Stimulated activated naive CD4-positive, alpha-beta T cell (primary cell): ENCODE results near the gene IL20RA.
"Not testable (repeated sequence)": the region's sequence is repeated elsewhere in the genome, so short reads cannot be mapped to it uniquely, and the experiment has no call there.

Experiments
- DNase-seq, 6 experiments: peaks; one replicate each; lab custom pipeline; 2025; lab: John Stamatoyannopoulos, UW

The IL20RA gene

DNA sequence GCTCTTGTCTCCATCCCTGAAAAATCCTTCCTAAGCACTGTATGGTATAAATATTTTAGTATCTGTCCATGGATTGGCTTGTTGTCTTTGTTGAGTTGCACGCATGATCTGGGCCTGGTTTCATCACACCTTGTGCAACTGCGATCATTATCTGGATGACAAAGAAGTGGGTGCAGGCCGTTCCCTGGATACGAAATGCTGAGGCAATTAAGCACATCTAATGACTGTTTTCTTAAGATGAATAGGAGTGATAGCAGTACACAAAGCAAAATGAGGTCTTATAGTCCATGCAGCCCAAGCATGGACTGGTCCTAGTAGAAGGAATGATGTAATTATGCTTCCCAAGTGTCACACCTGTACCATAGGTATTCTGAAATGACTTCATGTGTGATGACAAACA, 74.8 kb downstream of the IL20RA start:
- no peak for DNase-seq

DNA sequence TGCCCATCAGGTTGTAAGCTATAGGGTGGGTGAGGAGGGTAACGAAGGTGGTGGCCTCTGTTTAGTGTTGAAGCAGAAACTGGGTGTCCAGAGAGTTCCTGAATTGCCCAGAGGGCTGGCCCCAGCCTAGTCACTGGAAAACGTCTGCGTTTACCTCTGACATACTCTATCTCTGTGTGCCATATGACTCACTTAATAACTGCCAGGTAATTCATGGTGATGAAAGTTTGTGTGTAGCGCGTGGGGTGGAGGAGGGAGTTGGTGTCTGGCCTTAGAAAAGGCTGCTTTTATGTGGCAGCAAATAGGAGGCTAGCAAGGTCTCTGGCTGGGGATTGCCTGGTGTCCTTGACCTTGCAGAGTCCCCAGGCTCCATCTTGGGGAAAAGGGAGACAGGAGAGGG, 75.3 kb downstream of the IL20RA start:
- DNase-seq: no peak

DNA sequence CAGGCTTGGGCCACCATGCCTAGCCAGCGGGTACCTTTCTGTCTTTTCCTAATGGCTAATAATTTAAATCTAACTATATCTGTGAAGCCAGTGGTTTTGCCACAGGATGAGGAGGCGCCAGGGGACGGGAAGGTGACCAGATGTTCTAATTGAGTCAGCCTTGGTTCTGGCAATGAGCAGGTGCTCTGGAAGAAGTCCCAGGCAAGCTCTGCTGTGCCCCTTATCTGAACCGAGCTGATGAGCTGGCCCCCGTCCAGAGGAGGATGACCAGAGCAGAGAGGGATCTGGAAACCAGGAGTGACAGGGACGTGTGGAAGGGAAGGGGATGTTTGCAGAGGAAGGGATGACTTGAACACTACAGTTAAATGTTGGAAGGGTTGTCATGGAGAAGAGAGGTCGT, 75.9 kb downstream of the IL20RA start:
- DNase-seq: no peak

DNA sequence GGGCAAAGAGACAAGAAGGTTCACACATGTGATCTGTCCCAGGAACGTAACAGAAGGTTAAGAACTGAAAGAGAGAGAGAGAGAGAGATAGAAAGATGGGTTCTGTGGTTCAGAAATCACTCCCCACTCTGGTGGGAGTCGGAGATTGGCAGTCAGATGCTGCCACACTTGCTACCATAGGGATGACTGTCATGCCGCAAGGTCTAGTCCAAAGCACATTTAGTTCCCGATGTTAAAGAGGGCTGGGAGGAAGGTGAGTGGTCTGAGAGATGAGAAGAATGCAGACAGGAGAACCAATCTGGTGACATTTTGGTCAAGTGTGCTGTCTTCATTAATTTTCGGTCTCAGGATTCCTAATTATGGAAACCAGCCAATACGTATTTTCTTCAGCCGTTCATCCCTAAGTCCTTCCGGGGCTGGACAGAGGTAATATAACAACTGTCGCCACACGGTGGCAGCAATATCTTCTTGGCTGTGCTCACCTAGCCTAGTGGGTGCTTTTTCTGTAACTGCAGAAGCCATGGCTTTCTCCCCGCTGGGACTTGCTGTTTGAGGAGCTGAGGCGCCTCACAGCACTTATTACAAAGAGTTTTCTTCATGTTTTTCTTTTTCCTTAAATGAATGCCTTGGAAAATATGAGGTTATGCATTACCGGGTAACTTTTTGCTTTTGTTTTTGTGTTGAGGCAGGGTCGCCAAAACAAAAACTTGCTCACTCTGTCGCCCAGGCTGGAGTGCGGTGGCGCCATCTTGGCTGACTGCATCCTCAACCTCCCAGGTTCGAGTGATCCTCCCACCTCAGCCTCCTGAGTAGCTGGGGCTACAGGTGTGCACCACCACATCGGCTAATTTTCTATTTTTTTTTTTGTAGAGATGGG, 76.7 kb downstream of the IL20RA start:
- DNase-seq: peak in 5 of 6 experiments; percentile 2 to 39 (median 10)

DNA sequence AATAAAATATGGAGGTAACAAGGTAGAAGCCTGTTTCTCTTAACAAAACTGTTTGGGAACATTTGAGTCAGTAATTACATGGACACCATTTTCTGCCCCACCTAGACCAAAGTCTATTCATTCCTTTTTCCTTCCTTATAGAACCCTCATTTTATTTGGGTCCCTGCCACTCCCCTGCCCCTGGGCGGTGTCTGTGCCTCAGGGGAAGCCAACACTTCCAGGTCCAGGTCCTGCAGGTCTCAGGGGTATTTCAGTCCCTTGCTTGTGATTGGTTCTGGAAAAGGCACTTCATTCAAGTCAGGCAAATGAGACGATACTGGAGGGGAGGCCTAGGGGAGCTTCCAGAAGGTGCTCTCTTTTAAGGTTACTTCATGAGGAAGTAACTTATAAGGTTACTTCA, 80.4 kb downstream of the IL20RA start:
- no peak for DNase-seq

DNA sequence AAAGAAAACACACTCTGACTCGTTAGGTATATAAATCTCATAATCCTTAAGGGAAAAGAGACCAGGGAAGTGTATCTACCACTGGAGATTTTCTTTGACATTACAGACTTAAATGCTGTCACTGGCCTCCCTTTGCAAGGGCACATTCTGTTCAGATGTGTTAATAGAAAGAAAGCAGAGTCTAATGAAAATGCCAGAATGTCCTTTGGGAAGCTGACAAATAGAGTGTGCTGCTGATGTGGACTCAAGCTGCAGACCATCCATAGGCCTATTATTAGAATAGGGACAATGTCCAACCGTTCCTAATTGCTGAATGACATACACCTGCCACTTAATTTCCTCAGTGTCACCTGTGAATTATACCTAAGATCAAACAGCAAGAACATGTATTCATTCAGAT, 81.5 kb downstream of the IL20RA start:
- DNase-seq: no peak

DNA sequence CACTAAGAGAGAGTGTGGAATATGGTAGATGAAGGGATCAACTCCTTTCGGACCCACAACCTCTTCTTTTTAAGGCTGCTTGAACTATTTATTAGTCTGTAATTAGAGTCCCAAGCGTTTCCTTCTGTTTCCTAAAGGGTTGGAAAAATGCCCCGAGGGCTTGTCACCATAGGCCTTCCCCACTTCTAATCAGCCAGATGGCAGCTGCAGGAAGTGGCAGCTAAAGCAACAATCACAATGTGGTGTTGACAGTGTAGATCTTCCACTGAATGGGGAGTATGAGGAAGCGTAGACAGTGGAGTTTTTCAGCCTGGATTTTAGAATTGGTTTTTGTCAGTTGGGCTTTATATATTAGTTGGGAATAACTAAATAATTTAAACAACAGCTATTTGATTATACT, 82.1 kb downstream of the IL20RA start:
- DNase-seq: no peak

DNA sequence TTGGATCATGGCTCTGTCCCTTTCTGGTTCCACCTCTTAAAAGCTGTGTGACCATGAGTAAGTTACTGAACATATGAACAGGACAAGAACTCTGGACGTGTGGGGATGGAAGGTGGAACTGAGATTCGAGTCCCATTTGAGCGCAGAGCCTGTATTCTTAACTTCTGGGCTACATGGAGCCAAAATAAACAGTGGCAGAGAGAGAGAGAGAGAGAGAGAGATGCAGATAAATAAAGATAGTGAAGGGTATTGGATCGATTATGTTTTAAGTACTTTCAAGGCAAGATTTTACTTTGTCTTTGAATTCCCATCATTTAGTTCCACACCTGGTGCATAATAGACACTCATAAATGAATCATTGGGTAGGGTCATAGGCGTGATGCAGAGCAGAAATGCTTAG, 82.9 kb downstream of the IL20RA start:
- DNase-seq: no peak

DNA sequence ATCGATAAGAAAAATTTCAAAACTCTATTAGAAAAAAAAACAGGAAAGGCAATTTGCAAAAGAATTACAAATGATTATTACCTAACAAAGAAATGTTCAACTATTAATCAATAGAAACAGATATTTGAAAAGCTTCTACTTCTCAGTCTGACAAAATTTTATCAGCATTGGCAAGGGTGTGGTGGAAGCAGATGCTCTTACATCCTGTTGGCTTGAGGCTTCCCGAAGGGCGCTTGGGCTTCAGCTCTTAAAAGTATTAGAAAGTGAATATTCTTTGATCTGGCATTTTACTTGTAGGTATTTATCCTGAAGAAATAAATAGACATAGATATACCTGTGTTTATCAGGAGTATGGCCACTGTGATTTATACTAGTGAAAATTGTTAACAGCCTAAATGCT, 84.0 kb downstream of the IL20RA start:
- DNase-seq: no peak

DNA sequence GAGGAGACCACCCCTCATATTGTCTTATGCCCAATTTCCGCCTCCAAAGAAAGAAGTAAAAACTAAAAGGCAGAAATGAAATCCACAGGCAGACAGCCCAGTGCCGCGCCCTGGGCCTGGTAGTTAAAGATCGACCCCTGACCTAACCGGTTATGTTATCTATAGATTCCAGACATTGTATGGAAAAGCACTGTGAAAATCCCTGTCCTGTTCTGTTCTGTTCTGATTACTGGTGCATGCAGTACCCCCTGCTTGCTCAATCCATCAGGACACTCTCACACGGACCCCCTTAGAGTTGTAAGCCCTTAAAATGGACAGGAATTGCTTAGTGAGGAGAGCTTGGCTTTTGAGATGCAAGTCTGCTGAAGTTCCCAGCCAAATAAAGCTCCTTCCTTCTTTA, 84.8 kb downstream of the IL20RA start:
- not testable (repeated sequence) for DNase-seq

DNA sequence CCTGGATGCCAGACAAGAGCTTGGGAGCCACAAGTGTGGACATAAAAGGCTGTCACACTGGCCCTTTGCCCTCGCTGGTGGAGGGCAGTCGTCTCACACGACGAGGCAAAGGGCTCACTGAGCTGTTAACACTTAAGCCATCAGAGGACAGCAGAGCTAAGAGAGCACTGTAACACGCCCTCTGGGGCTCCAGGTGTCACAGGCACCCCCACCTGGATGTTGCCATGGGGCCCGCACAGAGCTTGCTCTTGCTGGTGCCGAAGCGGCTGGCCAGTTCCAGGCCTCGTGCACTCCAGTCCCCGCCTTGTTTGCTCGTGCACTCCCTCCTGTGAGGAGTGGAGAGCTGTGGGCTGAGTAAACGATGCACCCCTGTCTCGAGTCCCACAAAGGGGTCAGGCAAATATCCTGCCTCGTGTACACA, 85.3 kb downstream of the IL20RA start:
- DNase-seq: no peak

DNA sequence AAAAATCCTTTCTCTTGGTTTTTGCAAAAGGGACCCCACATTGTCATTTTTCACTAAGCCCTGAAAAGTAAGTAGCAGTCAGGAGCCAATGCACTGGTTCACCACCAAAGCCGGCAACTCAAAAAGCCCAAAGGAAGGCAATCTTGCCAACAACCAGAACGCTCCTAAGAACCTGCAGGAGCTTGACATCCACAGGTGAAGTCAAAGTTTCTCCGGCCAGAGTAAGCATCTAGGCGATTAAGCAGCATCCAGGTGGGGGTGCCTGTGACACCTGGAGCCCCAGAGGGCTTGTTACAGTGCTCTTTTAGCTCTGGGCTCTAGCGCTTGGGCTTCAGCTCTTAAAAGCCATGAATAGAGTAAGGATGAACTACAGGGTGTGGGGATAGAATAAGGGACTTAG, 86.6 kb downstream of the IL20RA start:
- DNase-seq: no peak

DNA sequence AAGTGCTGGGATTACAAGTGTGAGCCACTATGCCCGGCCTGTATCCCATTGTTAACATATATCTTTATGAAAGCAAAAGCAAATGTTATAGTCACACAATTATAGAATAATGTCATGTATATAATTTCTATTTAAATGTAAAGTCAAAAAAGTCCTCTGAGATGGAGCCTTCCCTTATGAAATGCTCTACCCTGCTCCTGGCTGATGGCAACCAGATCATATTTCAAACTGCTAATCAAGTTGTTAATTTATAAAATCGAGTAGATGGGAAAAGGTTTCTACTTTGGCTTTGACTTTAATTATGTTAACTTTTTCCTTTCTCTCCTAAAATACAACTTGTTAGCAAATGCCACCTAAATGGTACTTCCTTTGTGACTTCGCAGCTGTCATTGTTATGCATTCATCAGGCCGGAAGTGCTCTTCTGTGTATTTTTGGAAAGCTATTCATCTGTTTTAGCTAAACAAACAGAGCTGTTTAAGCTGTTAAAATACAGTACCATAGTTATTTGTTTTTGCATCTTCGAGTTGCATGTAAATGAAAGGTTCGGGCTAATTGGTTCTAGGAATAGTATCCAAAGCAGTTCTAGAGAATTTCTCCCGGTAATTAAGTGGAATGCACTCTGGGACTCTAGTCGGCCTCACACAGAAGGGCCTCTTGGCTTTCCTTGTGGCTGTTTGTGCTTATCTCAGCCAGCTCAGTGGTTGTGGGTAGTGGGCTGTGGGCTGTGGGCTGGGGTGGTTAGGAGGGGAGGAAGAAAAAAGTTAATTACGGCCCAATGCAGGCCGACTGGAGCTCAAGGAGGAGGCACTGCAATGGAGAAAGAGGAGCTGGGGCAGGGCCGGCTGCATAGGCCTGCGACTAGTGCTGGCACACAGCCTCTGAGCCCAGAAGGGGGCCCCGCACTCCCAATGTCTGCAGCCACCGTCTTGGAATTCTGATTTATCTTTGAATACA, 87.9 kb downstream of the IL20RA start:
- peak in 1 of 6 experiments; percentile 4 for DNase-seq

DNA sequence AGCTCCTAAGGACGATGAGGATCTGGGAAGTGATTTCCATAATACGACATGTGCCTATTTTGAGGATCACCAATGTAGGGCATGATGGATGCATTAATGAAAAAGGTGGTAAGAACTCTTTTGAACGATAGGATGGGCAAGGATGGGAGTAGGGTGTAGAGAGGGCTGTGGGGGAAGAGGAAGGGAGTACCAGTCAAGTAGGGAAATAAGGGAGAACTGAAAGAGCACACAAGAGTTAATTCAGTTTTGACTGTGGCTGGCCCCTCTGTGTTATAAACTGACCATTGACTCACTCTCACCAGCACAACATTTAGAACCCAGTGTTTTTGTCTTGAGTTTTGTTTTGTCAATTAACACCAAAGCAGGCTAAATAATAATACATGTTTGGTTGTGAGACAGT, 89.6 kb downstream of the IL20RA start:
- DNase-seq: no peak

DNA sequence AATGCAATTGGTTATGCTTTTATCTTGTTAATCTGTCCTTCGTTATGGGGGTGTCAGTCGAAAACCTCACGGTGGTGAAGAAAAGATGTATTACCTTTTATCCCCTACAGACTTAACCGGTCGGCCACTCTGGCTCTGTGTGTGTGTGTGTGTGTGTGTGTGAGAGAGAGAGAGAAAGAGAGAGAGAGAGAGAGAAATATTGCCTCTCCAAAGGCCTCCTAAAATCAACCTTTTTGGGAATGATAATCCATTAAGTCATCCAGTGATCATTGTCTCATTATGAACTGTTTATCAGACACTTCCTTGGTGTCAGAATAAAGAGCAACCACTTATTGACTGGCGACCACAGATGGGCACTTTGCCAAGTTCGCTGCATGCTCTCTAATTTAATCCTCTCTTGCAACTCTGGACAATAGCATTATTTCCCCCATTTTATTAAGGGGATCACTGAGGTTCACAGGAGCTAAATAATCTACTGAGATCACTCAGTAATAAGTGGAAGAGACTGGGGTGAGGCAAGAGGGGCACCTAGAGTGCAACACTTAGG, 92.0 kb downstream of the IL20RA start:
- DNase-seq: no peak

DNA sequence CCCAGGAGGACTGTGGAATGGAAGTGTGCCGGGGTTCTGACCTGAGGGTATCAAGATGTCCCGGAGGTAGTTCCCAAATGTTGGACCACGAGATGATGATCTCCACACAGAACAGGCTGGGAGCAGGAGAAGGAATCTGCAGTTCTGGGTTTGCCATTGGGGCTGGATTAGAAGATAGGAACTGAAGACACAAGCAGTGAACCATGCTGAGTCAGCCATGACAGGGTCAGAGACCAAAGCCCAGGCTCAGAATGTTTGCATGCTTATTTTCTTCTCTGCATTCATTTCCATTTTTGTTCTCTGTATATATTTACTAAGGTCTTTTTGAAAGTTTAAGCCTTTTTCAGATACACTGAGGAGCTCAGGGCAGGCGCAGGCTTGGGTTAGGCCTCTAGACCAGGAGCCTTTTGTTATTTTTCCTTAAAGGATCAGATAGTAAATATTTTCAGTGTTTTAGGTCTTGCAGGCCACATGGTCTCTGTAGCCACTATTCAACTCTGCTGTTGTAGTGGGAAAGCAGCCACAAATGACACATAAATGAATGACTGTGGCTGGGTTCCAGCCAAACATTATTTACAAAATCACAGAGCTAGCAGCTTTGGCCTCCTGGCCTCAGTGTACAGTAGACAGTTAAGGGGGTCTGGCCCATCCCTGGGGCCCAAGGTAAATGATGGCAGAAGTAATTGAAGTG, 94.2 kb downstream of the IL20RA start:
- no peak for DNase-seq
